Measurements from ENCODE around the gene TAMALIN. TPM values are rescaled to one million over a fixed set of nuclear protein-coding genes. Genes with fewer than 3 reads are reported as not detected.

The TAMALIN gene
- total RNA-seq, 1 donor from 2014 or later, result 49.2 TPM

- no peak for DNase-seq
These were observed 21.5 kb upstream of the TAMALIN start for GRCh38 chr12:51985154-51985835.

GRCh38 chr12:51986834-51987233 lies 19.9 kb upstream of the TAMALIN start:
- DNase-seq, result no peak

GRCh38 chr12:51992246-51992645 lies 14.5 kb upstream of the TAMALIN start:
- no peak for DNase-seq

GRCh38 chr12:51994539-51994820 lies 12.3 kb upstream of the TAMALIN start:
- DNase-seq, result no peak

GRCh38 chr12:51994959-51995358 lies 11.8 kb upstream of the TAMALIN start:
- DNase-seq, result no peak

- DNase-seq, result no peak
These were observed 9.6 kb upstream of the TAMALIN start for GRCh38 chr12:51997136-51997535.

GRCh38 chr12:52003016-52003550 lies 3.7 kb upstream of the TAMALIN start:
- DNase-seq, result no peak

- no peak for DNase-seq
These were observed 3.2 kb upstream of the TAMALIN start for GRCh38 chr12:52003591-52003990.

GRCh38 chr12:52004042-52004648 lies 2.6 kb upstream of the TAMALIN start:
- peak; percentile 82 for DNase-seq

GRCh38 chr12:52005218-52005902 lies 1.4 kb upstream of the TAMALIN start:
- DNase-seq, result no peak

GRCh38 chr12:52005903-52006703 lies 643 bp upstream of the TAMALIN start:
- no peak for DNase-seq

GRCh38 chr12:52007158-52007921 lies 594 bp downstream of the TAMALIN start:
- peak; percentile 58 for DNase-seq

- DNase-seq, result peak; percentile 30
These were observed 1.3 kb downstream of the TAMALIN start for GRCh38 chr12:52007982-52008510.

- DNase-seq, result peak; percentile 32
These were observed 2.5 kb downstream of the TAMALIN start for GRCh38 chr12:52009081-52009751.

- DNase-seq, result peak; percentile 97
These were observed 3.4 kb downstream of the TAMALIN start for GRCh38 chr12:52010152-52010622.

GRCh38 chr12:52010692-52011601 lies 4.2 kb downstream of the TAMALIN start:
- DNase-seq, result no peak

- DNase-seq, result no peak
These were observed 5.0 kb downstream of the TAMALIN start for GRCh38 chr12:52011602-52012214.

- DNase-seq, result no peak
These were observed 7.0 kb downstream of the TAMALIN start for GRCh38 chr12:52013626-52014310.
